Liver (tissue), 9 donors: ENCODE measurements around the gene ILK. TPM values are rescaled to one million over a fixed set of nuclear protein-coding genes. Genes with fewer than 3 reads are reported as not detected.

Experiments
- DNase-seq: peaks from one replicate; pipeline ENCODE4 v3.0.0-alpha.2; 2017; ENCODE audit warnings: low spot score
- H3K27ac ChIP-seq, 2 donors: one replicate each; pipeline ENCODE4 v1.7.0; 2013; ENCODE audit warnings: inconsistent platforms in 2 of 2, low read length in 2 of 2, control low read depth in 1 of 2, low read depth in 1 of 2, mild to moderate bottlenecking in 1 of 2
- H3K27me3 ChIP-seq, 4 donors: one replicate each; pipeline versions ENCODE4 v1.6.1 to v1.7.0; 2013; ENCODE audit warnings: low read length in 3 of 4, inconsistent platforms in 1 of 4, mild to moderate bottlenecking in 1 of 4, moderate library complexity in 1 of 4; ENCODE audit not compliant: control insufficient read depth in 4 of 4, insufficient read depth in 4 of 4
- H3K36me3 ChIP-seq, 4 donors: one replicate each; pipeline versions ENCODE4 v1.6.1 to v1.7.0; 2013; ENCODE audit warnings: low read length in 3 of 4, mild to moderate bottlenecking in 3 of 4, low read depth in 1 of 4, moderate library complexity in 1 of 4; ENCODE audit not compliant: control insufficient read depth in 4 of 4, insufficient read depth in 3 of 4
- H3K4me1 ChIP-seq, 4 donors: one replicate each; pipeline versions ENCODE4 v1.6.1 to v1.7.0; 2013; ENCODE audit warnings: low read length in 3 of 4, mild to moderate bottlenecking in 3 of 4, moderate library complexity in 1 of 4; ENCODE audit not compliant: control insufficient read depth in 4 of 4, insufficient read depth in 4 of 4
- H3K4me3 ChIP-seq, 3 donors: one replicate each; pipeline versions ENCODE4 v1.6.1 to v1.7.0; 2013; ENCODE audit warnings: low read length in 3 of 3, control low read depth in 1 of 3, low read depth in 1 of 3, mild to moderate bottlenecking in 1 of 3
- H3K9ac ChIP-seq, 2 donors: one replicate each; pipeline ENCODE4 v1.7.0; 2013; ENCODE audit warnings: low read length in 2 of 2, mild to moderate bottlenecking in 2 of 2, moderate library complexity in 2 of 2, control low read depth in 1 of 2, low read depth in 1 of 2
- H3K9me3 ChIP-seq, 4 donors: one replicate each; pipeline versions ENCODE4 v1.6.1 to v1.7.0; 2013; ENCODE audit warnings: low read length in 3 of 4; ENCODE audit not compliant: control insufficient read depth in 4 of 4
- FOXA1 ChIP-seq: IDR thresholded peaks from 2 replicates; pipeline ENCODE4 v1.6.1; 2016; ENCODE audit warnings: antibody characterized with exemption
- FOXA2 ChIP-seq: IDR thresholded peaks from 2 replicates; pipeline ENCODE4 v1.6.1; 2016; ENCODE audit warnings: antibody characterized with exemption
- HNF4A ChIP-seq, 2 donors: conservative IDR thresholded peaks; 2 replicates each; pipeline ENCODE4 v1.6.1; 2016; ENCODE audit warnings: antibody characterized with exemption in 2 of 2, mild to moderate bottlenecking in 2 of 2
- HNF4G ChIP-seq: IDR thresholded peaks from 2 replicates; pipeline ENCODE4 v1.6.1; 2016; ENCODE audit warnings: antibody characterized with exemption
- MAX ChIP-seq: IDR thresholded peaks from 2 replicates; pipeline ENCODE4 v1.6.1; 2016; ENCODE audit warnings: antibody characterized with exemption
- NR2F2 ChIP-seq: IDR thresholded peaks from 2 replicates; pipeline ENCODE4 v1.6.1; 2016; ENCODE audit warnings: antibody characterized with exemption
- RAD21 ChIP-seq, 2 donors: IDR thresholded peaks; 2 replicates each; pipeline ENCODE4 v1.6.1; 2016; ENCODE audit warnings: antibody characterized with exemption in 2 of 2, mild to moderate bottlenecking in 2 of 2
- REST ChIP-seq: IDR thresholded peaks from 2 replicates; pipeline ENCODE4 v1.6.1; 2016; ENCODE audit warnings: antibody characterized with exemption, mild to moderate bottlenecking
- RXRA ChIP-seq, 2 donors: IDR thresholded peaks; 2 replicates each; pipeline ENCODE4 v1.6.1; 2017 to 2018; ENCODE audit warnings: antibody characterized with exemption in 2 of 2, mild to moderate bottlenecking in 1 of 2
- SP1 ChIP-seq: IDR thresholded peaks from 2 replicates; pipeline ENCODE4 v1.6.1; 2018; ENCODE audit warnings: antibody characterized with exemption, mild to moderate bottlenecking
- TAF1 ChIP-seq: conservative IDR thresholded peaks from 2 replicates; pipeline ENCODE4 v1.6.1; 2016; ENCODE audit warnings: antibody characterized with exemption, mild to moderate bottlenecking
- WGBS: extraction: QIAGEN DNeasy Blood & Tissue Kit; methylation state at CpG from one replicate; pipeline ENCODE4 v1.1.7; 2013; 5-methylcytosine and 5-hydroxymethylcytosine counted together
- polyA plus RNA-seq, 2 donors: library from polyadenylated mRNA; stranded (reverse) in 1 of 2; unstranded in 1 of 2; fragments of 200-250 nt in 1 of 2; fragments of >200 nt in 1 of 2; fragmentation: Nextera tagmentation in 1 of 2; extraction: Ambion mirVana in 1 of 2; gene quantifications; one replicate each; pipeline versions ENCODE4 v1.2.1 to v1.2.3, GENCODE V29; 2013 to 2015
- total RNA-seq, 2 donors: library from RNA; depleted of rRNA; stranded (reverse); fragments of >200 nt; gene quantifications; one replicate each; pipeline ENCODE4 v1.2.3, GENCODE V29; 2014
- TF ChIP-seq, protein P1 (sequence below): fragments of 150-350 bp; IDR thresholded peaks from 2 replicates; pipeline ENCODE4 v1.5.1; 2017; ENCODE audit warnings: improper control_type of control experiment, low read depth, low read length; ENCODE audit not compliant: missing input control
- TF ChIP-seq, protein P2 (sequence below): IDR thresholded peaks from 2 replicates; pipeline ENCODE4 v1.6.1; 2016; ENCODE audit warnings: antibody characterized with exemption
- donor health status: healthy.
- donor health status: healthy.
- donor health status: healthy.
- donor health status: healthy.
- donor health status: healthy.

ILK gene
- total and polyA plus RNA-seq, 4 donors: 29.6 to 69.1 (median 48.2) TPM

- no peak for DNase-seq
- no peaks in the 10 kb centered on the region for H3K9me3 ChIP-seq
- no peak for TF ChIP-seq HNF4A (conservative IDR thresholded peaks at IDR 0.05)
- no peak overlapping the region for H3K27ac ChIP-seq
- H3K9ac ChIP-seq: no peak overlapping the region
- peaks cover 0 to 2% (median 0%) of the 10 kb centered on the region in 4 donors for H3K36me3 ChIP-seq
- H3K4me1 ChIP-seq: peaks cover 3 to 30% (median 26%) of the 10 kb centered on the region in 4 donors
- 97% methylated on average over 5 of the region's 5 CpGs for WGBS
- H3K27me3 ChIP-seq: no peaks in the 10 kb centered on the region
- H3K4me3 ChIP-seq: no peak overlapping the region
Observed at GRCh38 chr11:6569706-6570105, 33.9 kb upstream of the ILK start.

GRCh38 chr11:6570691-6571427, 32.7 kb upstream of the ILK start:
- Histone ChIP-seq H3K27me3 (no peaks in the 10 kb centered on the region), H3K36me3 (peaks cover 0 to 2% (median 0%) of the 10 kb centered on the region in 4 donors), H3K9ac (no peak overlapping the region), H3K4me3 (no peak overlapping the region), H3K4me1 (peaks cover 3 to 30% (median 26%) of the 10 kb centered on the region in 4 donors), H3K27ac (no peak overlapping the region), H3K9me3 (no peaks in the 10 kb centered on the region)
- no peak for DNase-seq
- 60% methylated on average over 62 of the region's 62 CpGs for WGBS
- TF ChIP-seq TAF1 (no peak), MAX (no peak), REST (no peak)

DNA sequence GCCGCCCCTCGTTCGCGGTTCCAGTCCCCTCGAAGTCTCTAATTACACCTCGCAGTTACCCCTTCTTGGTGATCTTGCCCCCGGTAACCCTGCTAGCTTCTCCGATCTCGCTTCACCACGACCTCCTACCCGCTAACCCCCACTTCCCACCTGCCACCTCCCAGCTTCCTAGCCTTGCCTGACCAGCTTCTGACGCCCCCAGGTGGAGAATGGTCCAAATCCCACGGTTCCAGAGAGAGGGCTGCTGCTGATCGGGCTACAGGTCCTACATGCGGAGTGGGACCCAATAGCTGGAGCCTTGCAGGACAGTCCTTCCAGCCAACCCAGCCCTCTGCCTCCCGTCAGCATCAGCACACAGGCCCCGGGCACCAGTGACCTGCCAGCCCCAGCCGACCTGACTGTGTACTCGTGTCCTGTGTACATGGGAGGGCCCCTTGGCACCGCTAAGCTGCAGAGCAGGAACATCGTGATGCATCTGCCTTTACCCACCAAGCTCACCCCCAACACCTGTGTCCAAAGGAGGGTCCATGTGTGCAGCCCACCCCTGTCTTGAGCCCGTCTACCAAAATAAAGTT, 32.1 kb upstream of the ILK start:
- no peaks in the 10 kb centered on the region for H3K9me3 ChIP-seq
- no peak for DNase-seq
- H3K27me3 ChIP-seq: no peaks in the 10 kb centered on the region
- H3K4me1 ChIP-seq: peaks cover 3 to 25% (median 22%) of the 10 kb centered on the region in 4 donors
- H3K36me3 ChIP-seq: peaks cover 0 to 2% (median 0%) of the 10 kb centered on the region in 4 donors
- no peak overlapping the region for H3K4me3 ChIP-seq
- TF ChIP-seq FOXA2 (no peak), NR2F2 (no peak), RXRA (IDR thresholded peaks at IDR 0.05) (no peak), HNF4G (no peak), SP1 (no peak), RAD21 (IDR thresholded peaks at IDR 0.05) (no peak), HNF4A (conservative IDR thresholded peaks at IDR 0.05) (no peak), FOXA1 (no peak), TAF1 (no peak)
- TF ChIP-seq, protein P1, sequence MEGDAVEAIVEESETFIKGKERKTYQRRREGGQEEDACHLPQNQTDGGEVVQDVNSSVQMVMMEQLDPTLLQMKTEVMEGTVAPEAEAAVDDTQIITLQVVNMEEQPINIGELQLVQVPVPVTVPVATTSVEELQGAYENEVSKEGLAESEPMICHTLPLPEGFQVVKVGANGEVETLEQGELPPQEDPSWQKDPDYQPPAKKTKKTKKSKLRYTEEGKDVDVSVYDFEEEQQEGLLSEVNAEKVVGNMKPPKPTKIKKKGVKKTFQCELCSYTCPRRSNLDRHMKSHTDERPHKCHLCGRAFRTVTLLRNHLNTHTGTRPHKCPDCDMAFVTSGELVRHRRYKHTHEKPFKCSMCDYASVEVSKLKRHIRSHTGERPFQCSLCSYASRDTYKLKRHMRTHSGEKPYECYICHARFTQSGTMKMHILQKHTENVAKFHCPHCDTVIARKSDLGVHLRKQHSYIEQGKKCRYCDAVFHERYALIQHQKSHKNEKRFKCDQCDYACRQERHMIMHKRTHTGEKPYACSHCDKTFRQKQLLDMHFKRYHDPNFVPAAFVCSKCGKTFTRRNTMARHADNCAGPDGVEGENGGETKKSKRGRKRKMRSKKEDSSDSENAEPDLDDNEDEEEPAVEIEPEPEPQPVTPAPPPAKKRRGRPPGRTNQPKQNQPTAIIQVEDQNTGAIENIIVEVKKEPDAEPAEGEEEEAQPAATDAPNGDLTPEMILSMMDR: no peak
- TF ChIP-seq, protein P2, sequence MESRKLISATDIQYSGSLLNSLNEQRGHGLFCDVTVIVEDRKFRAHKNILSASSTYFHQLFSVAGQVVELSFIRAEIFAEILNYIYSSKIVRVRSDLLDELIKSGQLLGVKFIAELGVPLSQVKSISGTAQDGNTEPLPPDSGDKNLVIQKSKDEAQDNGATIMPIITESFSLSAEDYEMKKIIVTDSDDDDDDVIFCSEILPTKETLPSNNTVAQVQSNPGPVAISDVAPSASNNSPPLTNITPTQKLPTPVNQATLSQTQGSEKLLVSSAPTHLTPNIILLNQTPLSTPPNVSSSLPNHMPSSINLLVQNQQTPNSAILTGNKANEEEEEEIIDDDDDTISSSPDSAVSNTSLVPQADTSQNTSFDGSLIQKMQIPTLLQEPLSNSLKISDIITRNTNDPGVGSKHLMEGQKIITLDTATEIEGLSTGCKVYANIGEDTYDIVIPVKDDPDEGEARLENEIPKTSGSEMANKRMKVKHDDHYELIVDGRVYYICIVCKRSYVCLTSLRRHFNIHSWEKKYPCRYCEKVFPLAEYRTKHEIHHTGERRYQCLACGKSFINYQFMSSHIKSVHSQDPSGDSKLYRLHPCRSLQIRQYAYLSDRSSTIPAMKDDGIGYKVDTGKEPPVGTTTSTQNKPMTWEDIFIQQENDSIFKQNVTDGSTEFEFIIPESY: no peak
- no peak overlapping the region for H3K27ac ChIP-seq
- H3K9ac ChIP-seq: no peak overlapping the region
- 60% methylated on average over 22 of the region's 22 CpGs for WGBS
